DMS53 treated with DMSO at 0.1 percent for 48 hours (cell line): ENCODE measurements around the gene CHRFAM7A.
"Not testable (repeated sequence)": the region's sequence is repeated elsewhere in the genome, so short reads cannot be mapped to it uniquely, and the experiment has no call there.

Source experiments
- DNase-seq: peaks from one replicate; lab custom pipeline; 2025; ENCODE audit not compliant: unreplicated experiment; lab: John Stamatoyannopoulos, UW

CHRFAM7A gene

GRCh38 chr15:30321063-30321462 lies 72.3 kb downstream of the CHRFAM7A start:
- DNase-seq, result not testable (repeated sequence)

- DNase-seq, result not testable (repeated sequence)
Measured at GRCh38 chr15:30315704-30316103, 77.6 kb downstream of the CHRFAM7A start.

- DNase-seq, result not testable (repeated sequence)
Measured at GRCh38 chr15:30310575-30310974, 82.8 kb downstream of the CHRFAM7A start.
